ENCODE data around the gene KDM6A. TPM values are rescaled to one million over a fixed set of nuclear protein-coding genes. Genes with fewer than 3 reads are reported as not detected.

The KDM6A gene
- total RNA-seq, 1 experiment from 2014 or later: 14.4 TPM

Other genes with a start within 250 kb of the KDM6A start
- not detected in 2 replicates for gene DUSP21, start 29.2 kb upstream of the KDM6A start, total RNA-seq (2014; rRNA removed; shearing (Covaris generic))